Heart left ventricle (tissue), 16 donors: Measurements from ENCODE around the gene CLSTN2. TPM values are rescaled to one million over a fixed set of nuclear protein-coding genes. Genes with fewer than 3 reads are reported as not detected.

ENCODE experiments used
- ATAC-seq, 4 donors: fragments of 200-7000 bp; cut with Tn5 transposase; one replicate each; pipeline ENCODE4 v1.9.1; 2020 to 2022; ENCODE audit warnings: moderate library complexity in 4 of 4, mild to moderate bottlenecking in 3 of 4, moderate number of reproducible peaks in 1 of 4
- DNase-seq, 5 donors: peaks; one replicate each; pipeline ENCODE4 v3.0.0-alpha.2; 2020
- H3K27ac ChIP-seq, 12 donors: fragments of 200-600 bp; sonication (generic) in 4 of 12; one replicate each; pipeline versions ENCODE4 v1.5.0 to v1.8.0; 2016 to 2022; ENCODE audit warnings: mild to moderate bottlenecking in 2 of 12
- H3K27me3 ChIP-seq, 9 donors: fragments of 200-600 bp; sonication (generic) in 2 of 9; one replicate each; pipeline versions ENCODE4 v1.5.1 to v1.8.0; 2016 to 2022; ENCODE audit warnings: mild to moderate bottlenecking in 3 of 9
- H3K36me3 ChIP-seq, 9 donors: fragments of 200-600 bp; sonication (generic) in 2 of 9; one replicate each; pipeline versions ENCODE4 v1.5.0 to v1.8.0; 2018 to 2022; ENCODE audit warnings: mild to moderate bottlenecking in 2 of 9
- H3K4me1 ChIP-seq, 12 donors: fragments of 200-600 bp; sonication (generic) in 4 of 12; one replicate each; pipeline versions ENCODE4 v1.5.0 to v1.8.0; 2016 to 2022; ENCODE audit warnings: mild to moderate bottlenecking in 3 of 12
- H3K4me3 ChIP-seq, 12 donors: fragments of 200-600 bp; sonication (generic) in 4 of 12; one replicate each; pipeline versions ENCODE4 v1.5.0 to v1.8.0; 2017 to 2022; ENCODE audit warnings: mild to moderate bottlenecking in 9 of 12, moderate library complexity in 4 of 12
- H3K9me3 ChIP-seq, 12 donors: fragments of 200-600 bp; sonication (generic) in 4 of 12; one replicate each; pipeline versions ENCODE4 v1.5.0 to v1.8.0; 2016 to 2022; ENCODE audit warnings: mild to moderate bottlenecking in 1 of 12
- POLR2A ChIP-seq, 2 donors: fragments of 450-650 bp; IDR thresholded peaks; one replicate each; pipeline ENCODE4 v1.6.1; 2017; ENCODE audit warnings: antibody characterized with exemption in 2 of 2, mild to moderate bottlenecking in 2 of 2, moderate library complexity in 2 of 2
- WGBS, 4 donors: extraction: QIAGEN DNeasy Blood & Tissue Kit in 2 of 4; methylation state at CpG; one replicate each; pipeline versions ENCODE4 v1.1.5 to v1.1.7; 2013 to 2018; 5-methylcytosine and 5-hydroxymethylcytosine counted together
- intact Hi-C, 10 donors: fragments of 100-400 bp; cut with DNase I; formaldehyde crosslinking; loops; one replicate each; pipeline versions ENCODE4 v1.11.1 to v1.14.2; 2022
- polyA plus RNA-seq, 2 donors: library from polyadenylated mRNA; stranded (reverse); fragments of 200-250 nt; gene quantifications; one replicate each; pipeline ENCODE4 v1.2.3, GENCODE V29; 2013
- total RNA-seq, 9 donors: library from RNA; depleted of rRNA in 2 of 9; stranded (reverse); fragments of >200 nt in 2 of 9; fragmentation: NEBNext Ultra II Directional in 3 of 9; extraction: Animal tissue kit (Norgen Biotek cat#: 25700) in 3 of 9; gene quantifications; one replicate each; pipeline versions ENCODE4 v1.1.0 to v1.2.4, GENCODE V29; 2016 to 2023
- TF ChIP-seq, protein P1 (sequence below), 12 donors: fragments of 200-600 bp; sonication (generic) in 4 of 12; IDR thresholded peaks; one replicate each; pipeline versions ENCODE4 v1.5.0 to v1.8.0; 2018 to 2022; ENCODE audit warnings: antibody characterized with exemption in 12 of 12, mild to moderate bottlenecking in 5 of 12
- donor health status: ischemic (EF 13 %, LVEDD 7.1; RV severe dilation, severe dysfunction).
- donor health status: healthy with polysubstance abuse.
- donor health status: DM: no; HTN: yes; CAD: no.
- donor health status: DM: no; HTN: no; CAD: no.
- donor health status: ischemic (EF 25% LVEDD 6.9; RV normal size, moderate dysfunction).
- donor health status: ischemic (EF 25% LVEDD 5.7; RV mildly dilated, moderate dysfunction).
- donor health status: healthy.
- donor health status: DM: yes; HTN: yes; CAD: no.
- donor health status: ischemic (EF 35%, LVEDD 5.7; RV mildly dilated, moderate dysfunction).
- donor health status: nonischemic (EF 11% LVEDD 7.7; RV severe dilation, severe dysfunction).
- donor health status: DM: yes; HTN: yes; CAD: no.
- donor health status: PGD.
- donor health status: ischemic (EF 29% LVEDD 5.4; RV normal size, mild dysfunction).
- donor health status: nonischemic (EF 23%, LVEDD 6.1; RV moderate dilation, normal function).

CLSTN2 gene
- total and polyA plus RNA-seq, 11 donors = 0.69 to 7.6 (median 3.9) TPM

DNA sequence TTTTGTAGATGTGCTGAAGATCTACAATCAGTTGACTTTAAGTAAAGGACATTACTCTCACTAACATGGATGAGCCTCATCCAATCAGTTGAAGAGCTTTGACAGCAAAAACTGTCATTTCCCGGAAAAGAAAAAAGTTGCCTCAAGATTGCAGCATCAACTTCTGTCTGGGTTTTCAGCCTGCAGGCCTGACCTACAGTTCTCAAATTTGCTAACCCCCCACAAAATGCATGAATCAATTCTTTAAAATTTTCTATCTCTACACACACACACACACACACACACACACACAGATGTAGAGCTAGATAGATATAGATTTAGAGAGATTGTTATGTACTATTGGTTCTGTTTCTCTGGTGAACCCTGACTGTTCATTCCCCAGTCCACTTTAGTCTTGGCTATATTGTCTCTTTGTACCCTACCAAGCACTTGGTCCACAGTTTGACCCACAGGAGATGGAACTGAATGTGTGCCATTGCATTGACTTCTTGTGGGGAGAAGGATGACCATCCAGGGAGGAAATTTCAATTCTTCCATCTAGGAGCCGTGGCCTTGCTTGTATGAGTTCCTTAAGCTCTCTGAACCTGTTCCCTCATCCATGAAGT lies 228.3 kb downstream of the CLSTN2 start:
- ATAC-seq = no peak
- TF ChIP-seq, protein P1, sequence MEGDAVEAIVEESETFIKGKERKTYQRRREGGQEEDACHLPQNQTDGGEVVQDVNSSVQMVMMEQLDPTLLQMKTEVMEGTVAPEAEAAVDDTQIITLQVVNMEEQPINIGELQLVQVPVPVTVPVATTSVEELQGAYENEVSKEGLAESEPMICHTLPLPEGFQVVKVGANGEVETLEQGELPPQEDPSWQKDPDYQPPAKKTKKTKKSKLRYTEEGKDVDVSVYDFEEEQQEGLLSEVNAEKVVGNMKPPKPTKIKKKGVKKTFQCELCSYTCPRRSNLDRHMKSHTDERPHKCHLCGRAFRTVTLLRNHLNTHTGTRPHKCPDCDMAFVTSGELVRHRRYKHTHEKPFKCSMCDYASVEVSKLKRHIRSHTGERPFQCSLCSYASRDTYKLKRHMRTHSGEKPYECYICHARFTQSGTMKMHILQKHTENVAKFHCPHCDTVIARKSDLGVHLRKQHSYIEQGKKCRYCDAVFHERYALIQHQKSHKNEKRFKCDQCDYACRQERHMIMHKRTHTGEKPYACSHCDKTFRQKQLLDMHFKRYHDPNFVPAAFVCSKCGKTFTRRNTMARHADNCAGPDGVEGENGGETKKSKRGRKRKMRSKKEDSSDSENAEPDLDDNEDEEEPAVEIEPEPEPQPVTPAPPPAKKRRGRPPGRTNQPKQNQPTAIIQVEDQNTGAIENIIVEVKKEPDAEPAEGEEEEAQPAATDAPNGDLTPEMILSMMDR (IDR thresholded peaks at IDR 0.05) = no peak
- TF ChIP-seq POLR2A (IDR thresholded peaks at IDR 0.05) = no peak
- H3K27ac ChIP-seq = no peak overlapping the region

DNA sequence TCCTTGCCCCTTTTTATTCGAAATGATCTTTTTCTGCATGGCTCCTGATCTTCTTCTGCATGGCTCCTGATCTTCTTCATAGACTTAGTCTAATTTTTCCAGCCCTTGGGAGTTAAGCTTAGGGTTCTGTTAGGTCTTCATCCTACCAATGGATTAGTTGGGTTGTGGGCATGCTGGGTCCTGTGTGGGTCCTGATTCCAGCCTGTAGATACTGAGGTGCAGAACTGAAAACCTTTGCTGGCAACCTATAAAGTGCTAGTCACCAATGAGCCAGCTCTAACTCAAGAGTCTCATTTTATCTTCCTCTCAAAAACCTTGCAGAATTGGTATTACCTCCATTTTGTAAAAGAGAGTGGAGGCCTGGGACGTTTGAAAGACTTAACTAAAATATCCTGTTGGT lies 229.2 kb downstream of the CLSTN2 start:
- no peak overlapping the region for H3K27ac ChIP-seq
- H3K36me3 ChIP-seq = no peaks in the 10 kb centered on the region
- H3K27me3 ChIP-seq = no peaks in the 10 kb centered on the region
- H3K9me3 ChIP-seq = peaks cover 0 to 4% (median 0%) of the 10 kb centered on the region in 12 donors
- no peak for DNase-seq
- TF ChIP-seq, protein P1 (IDR thresholded peaks at IDR 0.05) = no peak
- peaks cover 0 to 4% (median 0%) of the 10 kb centered on the region in 12 donors for H3K4me1 ChIP-seq
- H3K4me3 ChIP-seq = no peak overlapping the region
- intact Hi-C loops = no loop called here
- 64 to 76% (median 69%) methylated on average over 2 of the region's 2 CpGs for WGBS, 4 donors
- no peak for ATAC-seq

More for the DNA sequence above, 228.3 kb downstream of the CLSTN2 start:
- no peak overlapping the region for H3K4me3 ChIP-seq
- no peaks in the 10 kb centered on the region for H3K27me3 ChIP-seq
- DNase-seq = no peak
- H3K9me3 ChIP-seq = no peaks in the 10 kb centered on the region
- intact Hi-C loops = no loop called here
- no peaks in the 10 kb centered on the region for H3K36me3 ChIP-seq
- 79 to 89% (median 85%) methylated on average over 2 of the region's 2 CpGs for WGBS, 4 donors
- peaks cover 0 to 4% (median 0%) of the 10 kb centered on the region in 12 donors for H3K4me1 ChIP-seq

DNA sequence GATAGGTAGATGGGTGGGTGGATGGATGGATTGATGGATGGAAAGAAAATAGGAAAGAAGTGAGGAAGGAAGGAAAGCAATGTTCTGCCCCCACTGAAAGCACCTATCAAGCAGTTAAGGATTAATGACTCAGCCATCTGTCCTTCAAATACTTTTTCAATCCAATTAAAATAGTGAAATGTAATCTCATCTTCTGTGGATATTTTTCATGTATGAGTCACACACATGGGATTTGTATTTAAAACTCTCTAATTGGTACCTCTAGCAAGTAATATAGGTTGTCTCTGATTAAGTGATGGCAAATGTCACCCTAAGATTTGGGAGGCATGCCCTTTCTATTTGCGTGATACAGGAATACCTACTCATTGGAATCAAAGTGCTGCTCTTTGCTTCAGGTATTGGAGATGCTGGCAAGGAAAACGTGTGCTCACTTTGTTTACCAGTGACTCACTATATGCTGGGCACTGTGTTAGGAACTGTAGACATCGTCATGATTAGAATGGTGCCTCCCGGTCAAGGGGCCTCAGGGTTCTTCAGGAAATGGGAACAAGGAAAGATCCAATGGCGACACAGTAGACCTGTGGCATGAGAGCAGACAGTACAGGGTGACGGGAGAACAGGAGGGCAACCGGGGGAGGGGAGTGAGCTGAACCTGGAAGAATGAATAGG lies 230.1 kb downstream of the CLSTN2 start:
- Histone ChIP-seq H3K27ac (no peak overlapping the region), H3K36me3 (no peaks in the 10 kb centered on the region), H3K4me1 (peaks cover 0 to 4% (median 0%) of the 10 kb centered on the region in 12 donors), H3K9me3 (peaks cover 0 to 9% (median 0%) of the 10 kb centered on the region in 12 donors), H3K4me3 (no peak overlapping the region), H3K27me3 (no peaks in the 10 kb centered on the region)
- no peak for TF ChIP-seq POLR2A (IDR thresholded peaks at IDR 0.05)
- TF ChIP-seq, protein P1 (IDR thresholded peaks at IDR 0.05) = no peak
- intact Hi-C loops = no loop called here
- WGBS, 4 donors = 82 to 88% (median 86%) methylated on average over 7 of the region's 7 CpGs
- DNase-seq = no peak
- ATAC-seq = no peak

DNA sequence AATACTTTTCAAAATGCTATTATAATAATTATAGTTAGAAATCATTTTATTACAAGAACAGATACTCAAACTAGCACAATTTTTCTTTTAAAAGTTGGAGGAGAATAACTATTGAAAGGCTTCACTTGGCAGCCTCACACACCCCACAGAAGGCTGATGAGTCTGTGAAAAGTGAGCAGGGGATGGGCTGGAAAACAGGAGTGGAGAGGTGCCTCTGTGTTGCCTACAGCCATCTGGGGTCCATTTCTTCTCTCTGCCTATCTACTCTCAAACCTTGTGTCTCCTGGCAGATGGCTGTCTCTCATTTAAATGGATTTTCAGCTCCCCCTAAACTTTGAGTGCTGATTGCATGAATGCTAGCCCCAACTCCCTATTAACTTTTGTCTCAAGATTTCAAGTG lies 230.8 kb downstream of the CLSTN2 start:
- no peak for TF ChIP-seq POLR2A (IDR thresholded peaks at IDR 0.05)
- TF ChIP-seq, protein P1 (IDR thresholded peaks at IDR 0.05) = no peak
- no peak for ATAC-seq
- H3K27me3 ChIP-seq = no peaks in the 10 kb centered on the region
- no peak overlapping the region for H3K27ac ChIP-seq
- intact Hi-C loops = no loop called here
- peaks cover 0 to 9% (median 0%) of the 10 kb centered on the region in 12 donors for H3K9me3 ChIP-seq
- DNase-seq = no peak
- no peak overlapping the region for H3K4me3 ChIP-seq
- no peaks in the 10 kb centered on the region for H3K36me3 ChIP-seq
- H3K4me1 ChIP-seq = peaks cover 0 to 4% (median 0%) of the 10 kb centered on the region in 12 donors
